Nephron (organoid): Measurements from ENCODE around the gene PTPRN2.

Source experiments
- H3K27ac Mint-ChIP-seq, 3 experiments: 2 replicates each; pipeline ENCODE4 v1.8.0; 2020; ENCODE audit warnings: mixed read lengths in 3 of 3, mild to moderate bottlenecking in 2 of 3, moderate library complexity in 1 of 3
- H3K27me3 Mint-ChIP-seq: 2 replicates; pipeline ENCODE4 v1.8.0; 2021; ENCODE audit warnings: low read depth, mild to moderate bottlenecking, moderate library complexity, mixed read lengths
- H3K36me3 Mint-ChIP-seq: 2 replicates; pipeline ENCODE4 v1.8.0; 2020; ENCODE audit warnings: low read depth, mixed read lengths
- H3K4me1 Mint-ChIP-seq: 2 replicates; pipeline ENCODE4 v1.8.0; 2020; ENCODE audit warnings: mixed read lengths
- H3K4me3 Mint-ChIP-seq, 3 experiments: 2 replicates each; pipeline ENCODE4 v1.8.0; 2020; ENCODE audit warnings: mild to moderate bottlenecking in 3 of 3, mixed read lengths in 3 of 3, moderate library complexity in 2 of 3
- H3K9me3 Mint-ChIP-seq: 2 replicates; pipeline ENCODE4 v1.8.0; 2020; ENCODE audit warnings: mixed read lengths
- CTCF ChIP-seq, 3 experiments: fragments of 200-600 bp; sonication (generic); IDR thresholded peaks; one replicate each; pipeline ENCODE4 v1.5.0; 2021; ENCODE audit warnings: antibody characterized with exemption in 3 of 3; ENCODE audit not compliant: unreplicated experiment in 3 of 3

PTPRN2 gene

GRCh38 chr7:157974678-157975230, 612.9 kb downstream of the PTPRN2 start:
- Mint-ChIP-seq H3K27ac (no peak overlapping the region), H3K27me3 (peaks cover 8% of the 10 kb centered on the region), H3K9me3 (peaks cover 26% of the 10 kb centered on the region), H3K4me3 (no peak overlapping the region), H3K36me3 (peaks cover 4% of the 10 kb centered on the region), H3K4me1 (no peaks in the 10 kb centered on the region)
- TF ChIP-seq CTCF (IDR thresholded peaks at IDR 0.05; ENCODE audit: unreplicated experiment in 3 of 3), result no peak

- Mint-ChIP-seq H3K36me3 (peaks cover 4% of the 10 kb centered on the region), H3K4me3 (no peak overlapping the region), H3K27ac (no peak overlapping the region), H3K4me1 (no peaks in the 10 kb centered on the region), H3K27me3 (peaks cover 14% of the 10 kb centered on the region), H3K9me3 (peaks cover 26% of the 10 kb centered on the region)
- TF ChIP-seq CTCF (IDR thresholded peaks at IDR 0.05; ENCODE audit: unreplicated experiment in 3 of 3), result no peak
These were observed 613.5 kb downstream of the PTPRN2 start for GRCh38 chr7:157973971-157974677.

- Mint-ChIP-seq H3K4me3 (no peak overlapping the region), H3K9me3 (peaks cover 27% of the 10 kb centered on the region), H3K4me1 (no peaks in the 10 kb centered on the region), H3K27ac (no peak overlapping the region), H3K36me3 (peaks cover 4% of the 10 kb centered on the region), H3K27me3 (peaks cover 8% of the 10 kb centered on the region)
- TF ChIP-seq CTCF (IDR thresholded peaks at IDR 0.05; ENCODE audit: unreplicated experiment in 3 of 3), result no peak
These were observed 614.7 kb downstream of the PTPRN2 start for GRCh38 chr7:157972914-157973313.

GRCh38 chr7:157971501-157971900, 616.1 kb downstream of the PTPRN2 start:
- Mint-ChIP-seq H3K4me3 (no peak overlapping the region), H3K4me1 (no peaks in the 10 kb centered on the region), H3K9me3 (peaks cover 27% of the 10 kb centered on the region), H3K36me3 (peaks cover 4% of the 10 kb centered on the region), H3K27ac (no peak overlapping the region), H3K27me3 (peaks cover 8% of the 10 kb centered on the region)
- TF ChIP-seq CTCF (IDR thresholded peaks at IDR 0.05; ENCODE audit: unreplicated experiment in 3 of 3), result no peak

- Mint-ChIP-seq H3K4me1 (no peaks in the 10 kb centered on the region), H3K27ac (no peak overlapping the region), H3K27me3 (peaks cover 8% of the 10 kb centered on the region), H3K4me3 (no peak overlapping the region), H3K36me3 (peaks cover 4% of the 10 kb centered on the region), H3K9me3 (peaks cover 26% of the 10 kb centered on the region)
- no peak for TF ChIP-seq CTCF (IDR thresholded peaks at IDR 0.05; ENCODE audit: unreplicated experiment in 3 of 3)
These were observed 616.9 kb downstream of the PTPRN2 start for GRCh38 chr7:157970744-157971143.

GRCh38 chr7:157969995-157970394, 617.6 kb downstream of the PTPRN2 start:
- Mint-ChIP-seq H3K36me3 (peaks cover under 1% of the 10 kb centered on the region), H3K9me3 (peaks cover 19% of the 10 kb centered on the region), H3K4me3 (no peak overlapping the region), H3K4me1 (no peaks in the 10 kb centered on the region), H3K27me3 (peaks cover 8% of the 10 kb centered on the region), H3K27ac (no peak overlapping the region)
- no peak for TF ChIP-seq CTCF (IDR thresholded peaks at IDR 0.05; ENCODE audit: unreplicated experiment in 3 of 3)
